ENCODE measurements around the gene CCDC33.

DNA sequence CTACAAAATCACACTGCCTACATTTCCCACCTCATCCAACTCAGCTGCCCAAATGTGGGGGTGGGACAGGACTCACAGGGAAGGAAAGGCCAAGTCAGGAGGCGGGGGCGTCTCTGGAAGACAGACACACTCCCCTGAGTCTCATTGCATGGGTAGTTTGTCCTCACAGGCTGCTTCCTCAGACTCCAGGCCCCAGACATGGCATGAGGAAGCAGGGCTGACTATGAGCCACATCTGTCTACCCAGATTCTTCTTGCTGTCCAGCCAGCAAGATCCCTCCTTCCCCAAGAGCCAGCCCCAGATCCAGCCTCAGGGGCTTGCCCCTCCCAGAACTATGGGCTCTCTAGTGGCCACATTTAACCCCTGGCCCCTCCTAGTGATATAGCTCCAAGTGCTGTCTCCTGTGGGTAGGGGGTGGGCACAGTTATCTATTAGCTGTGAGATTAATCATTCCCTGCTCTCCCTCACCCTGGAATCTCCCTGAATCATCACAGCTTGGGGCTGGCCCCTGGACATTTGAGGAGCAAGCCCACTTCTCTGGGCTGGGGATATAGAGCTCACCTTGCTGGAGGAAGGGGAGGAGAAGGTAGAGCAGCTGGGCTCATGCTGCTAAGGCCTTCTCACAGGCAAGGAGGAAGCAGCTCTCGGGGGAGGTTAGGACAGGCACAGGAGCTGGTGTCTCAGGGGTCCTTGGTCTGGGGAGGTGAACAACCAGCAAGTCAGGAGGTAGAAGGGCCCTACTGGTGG lies 2.1 kb upstream of the CCDC33 start:
- TF ChIP-seq, protein P1, sequence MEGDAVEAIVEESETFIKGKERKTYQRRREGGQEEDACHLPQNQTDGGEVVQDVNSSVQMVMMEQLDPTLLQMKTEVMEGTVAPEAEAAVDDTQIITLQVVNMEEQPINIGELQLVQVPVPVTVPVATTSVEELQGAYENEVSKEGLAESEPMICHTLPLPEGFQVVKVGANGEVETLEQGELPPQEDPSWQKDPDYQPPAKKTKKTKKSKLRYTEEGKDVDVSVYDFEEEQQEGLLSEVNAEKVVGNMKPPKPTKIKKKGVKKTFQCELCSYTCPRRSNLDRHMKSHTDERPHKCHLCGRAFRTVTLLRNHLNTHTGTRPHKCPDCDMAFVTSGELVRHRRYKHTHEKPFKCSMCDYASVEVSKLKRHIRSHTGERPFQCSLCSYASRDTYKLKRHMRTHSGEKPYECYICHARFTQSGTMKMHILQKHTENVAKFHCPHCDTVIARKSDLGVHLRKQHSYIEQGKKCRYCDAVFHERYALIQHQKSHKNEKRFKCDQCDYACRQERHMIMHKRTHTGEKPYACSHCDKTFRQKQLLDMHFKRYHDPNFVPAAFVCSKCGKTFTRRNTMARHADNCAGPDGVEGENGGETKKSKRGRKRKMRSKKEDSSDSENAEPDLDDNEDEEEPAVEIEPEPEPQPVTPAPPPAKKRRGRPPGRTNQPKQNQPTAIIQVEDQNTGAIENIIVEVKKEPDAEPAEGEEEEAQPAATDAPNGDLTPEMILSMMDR (IDR thresholded peaks at IDR 0.05; ENCODE audit: low read length), result no peak
- TF ChIP-seq EZH2 (optimal IDR thresholded peaks at IDR 0.05; ENCODE audit: low read depth, low read length), result no peak
